22Rv1 (cell line): ENCODE data around the gene IL27RA.

ENCODE experiments used
- H3K27ac ChIP-seq: fragments of 450-650 bp; 2 replicates; pipeline ENCODE4 v1.5.1; 2017
- ZFX ChIP-seq: fragments of 450-650 bp; IDR thresholded peaks from 2 replicates; pipeline ENCODE4 v1.6.1; 2017; ENCODE audit warnings: antibody characterized with exemption, borderline replicate concordance
- TF ChIP-seq, protein P1 (sequence below): fragments of 450-650 bp; IDR thresholded peaks from 2 replicates; pipeline ENCODE4 v1.5.1; 2017; ENCODE audit warnings: mild to moderate bottlenecking

The IL27RA gene

GRCh38 chr19:14031719-14032480 is at the start of gene IL27RA:
Gene IL27RA, plus strand, starts transcription at chr19:14031762. Its CDS starts 111 bp downstream, at chr19:14031873.
- H3K27ac ChIP-seq, result no peak within 1 kb of the TSS
- no peak for TF ChIP-seq ZFX
- TF ChIP-seq, protein P1, sequence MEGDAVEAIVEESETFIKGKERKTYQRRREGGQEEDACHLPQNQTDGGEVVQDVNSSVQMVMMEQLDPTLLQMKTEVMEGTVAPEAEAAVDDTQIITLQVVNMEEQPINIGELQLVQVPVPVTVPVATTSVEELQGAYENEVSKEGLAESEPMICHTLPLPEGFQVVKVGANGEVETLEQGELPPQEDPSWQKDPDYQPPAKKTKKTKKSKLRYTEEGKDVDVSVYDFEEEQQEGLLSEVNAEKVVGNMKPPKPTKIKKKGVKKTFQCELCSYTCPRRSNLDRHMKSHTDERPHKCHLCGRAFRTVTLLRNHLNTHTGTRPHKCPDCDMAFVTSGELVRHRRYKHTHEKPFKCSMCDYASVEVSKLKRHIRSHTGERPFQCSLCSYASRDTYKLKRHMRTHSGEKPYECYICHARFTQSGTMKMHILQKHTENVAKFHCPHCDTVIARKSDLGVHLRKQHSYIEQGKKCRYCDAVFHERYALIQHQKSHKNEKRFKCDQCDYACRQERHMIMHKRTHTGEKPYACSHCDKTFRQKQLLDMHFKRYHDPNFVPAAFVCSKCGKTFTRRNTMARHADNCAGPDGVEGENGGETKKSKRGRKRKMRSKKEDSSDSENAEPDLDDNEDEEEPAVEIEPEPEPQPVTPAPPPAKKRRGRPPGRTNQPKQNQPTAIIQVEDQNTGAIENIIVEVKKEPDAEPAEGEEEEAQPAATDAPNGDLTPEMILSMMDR, result peak; percentile 63

- H3K27ac ChIP-seq, result no peak overlapping the region
- TF ChIP-seq, protein P1, result no peak
- no peak for TF ChIP-seq ZFX
Observed at GRCh38 chr19:13981988-13982501, 49.5 kb upstream of the IL27RA start.

DNA sequence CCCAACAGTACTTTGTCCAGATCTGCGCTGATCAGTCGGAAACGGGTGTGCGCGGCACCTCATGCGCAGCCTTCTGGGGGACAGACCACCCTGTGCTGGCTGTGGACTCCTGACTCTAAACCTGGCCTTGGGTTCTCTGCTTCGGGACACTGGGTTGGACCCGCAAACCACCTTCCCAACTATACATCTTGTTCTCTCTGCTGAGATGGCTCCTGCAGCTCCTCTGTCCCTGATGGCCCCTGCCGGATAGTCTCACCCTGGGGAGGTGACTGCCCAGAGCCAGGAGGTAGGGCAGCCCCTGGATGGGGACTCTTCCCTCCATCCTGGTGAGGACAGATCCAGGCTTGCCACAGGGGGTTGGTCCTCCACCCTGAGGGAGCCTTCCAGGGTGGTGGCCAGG is 48.8 kb upstream of the IL27RA start:
- H3K27ac ChIP-seq, result no peak overlapping the region

GRCh38 chr19:13983213-13983889 is 48.2 kb upstream of the IL27RA start:
- TF ChIP-seq ZFX, result no peak
- H3K27ac ChIP-seq, result no peak overlapping the region

More for the DNA sequence above, 48.8 kb upstream of the IL27RA start:
- no peak for TF ChIP-seq ZFX
- TF ChIP-seq, protein P1, result no peak

DNA sequence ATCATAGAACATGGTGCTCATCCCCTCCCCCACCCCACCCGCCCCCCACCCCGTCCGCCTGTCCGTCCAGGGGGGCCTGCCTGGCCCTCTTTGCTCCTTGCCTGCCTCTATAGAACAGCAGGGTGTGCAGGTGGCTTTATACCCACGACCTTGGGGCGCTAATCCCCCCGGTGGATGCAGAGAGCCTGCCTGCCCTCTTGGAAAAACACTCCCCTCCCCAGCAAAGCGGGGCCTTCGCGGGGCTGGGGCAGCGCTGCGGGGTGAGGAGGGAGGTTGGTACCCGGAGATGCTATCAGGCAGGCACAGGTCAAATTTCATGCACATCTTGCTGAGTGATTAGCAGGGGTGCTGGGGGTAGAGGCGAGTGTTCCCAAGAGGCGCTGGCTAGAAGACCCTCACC is 47.4 kb upstream of the IL27RA start:
- TF ChIP-seq, protein P1, result no peak
- TF ChIP-seq ZFX, result no peak
- H3K27ac ChIP-seq, result no peak overlapping the region

DNA sequence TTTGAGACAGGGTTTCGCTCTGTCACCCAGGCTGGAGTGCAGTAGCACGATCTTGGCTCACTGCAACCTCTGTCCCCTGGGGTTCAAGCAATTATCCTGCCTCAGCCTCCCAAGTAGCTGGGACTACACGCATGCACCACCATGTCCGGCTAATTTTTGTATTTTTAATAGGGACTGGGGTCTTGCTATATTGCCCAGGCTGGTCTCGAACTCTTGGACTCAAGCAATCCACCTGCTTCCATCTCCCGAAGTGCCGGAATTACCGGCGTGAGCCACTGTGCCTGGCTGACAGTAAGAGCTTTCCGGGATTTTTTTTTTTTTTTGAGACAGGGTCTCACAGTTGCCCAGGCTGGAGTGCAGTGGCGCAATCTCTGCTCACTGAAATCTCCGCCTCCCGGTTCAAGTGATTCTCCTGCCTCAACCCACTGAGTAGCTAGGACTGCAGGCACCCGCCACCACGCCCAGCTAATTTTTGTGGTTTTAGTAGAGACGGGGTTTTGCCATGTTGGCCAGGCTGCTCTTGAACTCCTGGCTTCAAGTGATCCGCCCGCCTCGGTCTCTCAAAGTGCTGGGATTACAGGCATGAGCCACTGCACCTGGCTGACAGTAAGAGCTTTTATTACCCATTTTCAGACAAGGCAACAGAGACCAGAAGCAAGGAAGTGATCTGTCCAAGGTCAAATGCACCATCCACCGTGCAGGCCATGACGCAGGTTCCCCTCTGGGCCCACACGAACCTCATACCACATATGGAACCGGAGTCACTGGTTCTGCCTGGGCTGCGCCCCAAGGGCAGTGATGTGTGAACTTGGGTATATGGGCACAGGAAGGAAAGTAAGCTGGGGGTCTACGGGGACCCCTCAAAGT is 46.5 kb upstream of the IL27RA start:
- TF ChIP-seq ZFX, result no peak
- TF ChIP-seq, protein P1, result no peak
- H3K27ac ChIP-seq, result no peak overlapping the region

DNA sequence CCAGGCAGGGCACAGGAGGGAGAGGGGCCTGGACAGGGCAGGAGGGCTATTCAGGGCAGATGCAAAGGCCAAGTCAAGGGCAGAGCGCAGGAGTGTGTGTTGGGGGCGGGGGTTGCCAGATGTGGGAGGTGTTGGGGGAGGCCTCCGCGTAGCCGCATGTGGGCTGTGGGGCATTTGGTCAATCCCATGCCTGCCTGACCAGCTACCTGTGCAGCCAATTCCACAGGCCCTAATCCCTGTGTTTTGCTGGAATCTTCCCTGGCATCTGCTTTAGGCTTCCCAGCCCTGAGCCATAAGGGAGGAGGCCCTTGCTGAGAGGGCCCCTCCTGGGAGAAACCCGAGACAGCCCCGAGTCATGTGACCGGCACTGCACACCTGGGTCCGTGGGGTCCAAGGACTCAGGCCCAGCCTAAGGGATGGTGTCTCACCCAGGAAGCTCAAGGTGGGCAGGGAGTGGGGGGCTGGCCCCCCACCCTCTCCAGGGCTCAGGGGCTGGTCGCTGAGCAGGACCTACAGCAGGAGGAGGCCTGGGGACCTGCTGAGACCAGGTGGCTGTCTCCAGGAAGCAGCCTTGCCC is 45.7 kb upstream of the IL27RA start:
- TF ChIP-seq, protein P1, result no peak
- TF ChIP-seq ZFX, result no peak
- no peak overlapping the region for H3K27ac ChIP-seq
